ENCODE results near the gene MYEOV. TPM values are rescaled to one million over a fixed set of nuclear protein-coding genes. Genes with fewer than 3 reads are reported as not detected.

Gene MYEOV
- total and polyA plus RNA-seq, 5 donors from 2014 or later: 1.0 TPM; not detected in 4

DNA sequence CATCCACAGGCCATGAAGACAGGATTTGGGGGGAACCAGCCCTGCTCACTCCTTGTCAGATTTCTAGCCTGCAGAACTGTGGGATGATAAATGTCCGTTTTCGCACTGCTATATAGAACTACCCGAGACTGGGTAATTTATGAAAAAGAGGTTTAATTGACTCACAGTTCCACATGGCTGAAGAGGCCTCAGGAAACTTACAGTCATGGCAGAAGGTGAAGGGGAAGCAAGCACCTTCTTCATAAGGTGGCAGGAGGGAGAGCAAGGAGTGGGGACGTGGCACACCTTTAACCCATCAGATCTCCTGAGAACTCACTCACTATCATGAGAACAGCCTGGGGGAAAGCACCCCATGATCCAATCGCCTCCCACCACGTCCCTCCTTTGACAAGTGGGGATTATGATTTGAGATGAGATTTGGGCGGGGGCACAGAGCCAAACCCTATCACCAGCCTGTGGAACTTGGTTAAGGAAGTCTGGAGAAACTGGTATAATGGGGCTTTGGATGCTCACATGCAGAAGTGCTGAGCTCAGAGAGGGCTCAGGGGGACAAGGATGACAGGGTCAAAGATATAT, 50.7 kb downstream of the MYEOV start:
- DNase-seq (no peak), ATAC-seq (ENCODE audit: low read depth in 2 of 2) (no peak)
- peaks cover 0 to 5% of the 10 kb centered on the region in 2 experiments for H3K9me3 ChIP-seq (ENCODE audit: control insufficient read depth in 2 of 2, low read length in 2 of 2)
- Mint-ChIP-seq H3K9me3 (peaks cover 0 to 5% (median 3%) of the 10 kb centered on the region in 7 donors), H3K4me1 (no peaks in the 10 kb centered on the region), H3K36me3 (peaks cover 4% of the 10 kb centered on the region), H3K27me3 (peaks cover 10% of the 10 kb centered on the region), H3K4me3 (no peak overlapping the region), H3K27ac (no peak overlapping the region)
- H3K4me1 ChIP-seq (ENCODE audit: control insufficient read depth, insufficient read depth, low read length, poor library complexity, severe bottlenecking): no peaks in the 10 kb centered on the region
- no peaks in the 10 kb centered on the region for H3K27me3 ChIP-seq (ENCODE audit: control insufficient read depth, insufficient read depth, low read length)
- H3K4me3 ChIP-seq (ENCODE audit: low read depth, low read length): no peak overlapping the region
- H3K36me3 ChIP-seq (ENCODE audit: control insufficient read depth, insufficient read depth, low read length): no peaks in the 10 kb centered on the region
- H3K27ac ChIP-seq (ENCODE audit: insufficient read depth, low read length, poor library complexity, severe bottlenecking): no peak overlapping the region

Other genes starting within 250 kb of the MYEOV start
- 20.5 TPM for gene TPCN2, start 245.2 kb upstream of the MYEOV start, total RNA-seq
- 1 to 10 TPM; 5.9 to 8.3 (median 6.3) TPM for gene TPCN2, start 245.2 kb upstream of the MYEOV start, polyA plus RNA-seq
- gene SMIM38, start 138.2 kb upstream of the MYEOV start, total RNA-seq: 1.3 TPM
- gene SMIM38, start 138.2 kb upstream of the MYEOV start, polyA plus RNA-seq: under 1 TPM in 2 of 4 donors, not detected in 2; 0.07 to 0.11 TPM
- not detected for gene LINC01488, start 187.5 kb downstream of the MYEOV start, total RNA-seq
- not detected for gene LINC01488, start 187.5 kb downstream of the MYEOV start, polyA plus RNA-seq

Data from CD4-positive, CD25-positive, alpha-beta regulatory T cell (primary cell).